ENCODE data around the gene LCE7A. TPM values are rescaled to one million over a fixed set of nuclear protein-coding genes. Genes with fewer than 3 reads are reported as not detected.

The LCE7A gene
- total RNA-seq, 1 donor from 2014 or later = not detected

DNA sequence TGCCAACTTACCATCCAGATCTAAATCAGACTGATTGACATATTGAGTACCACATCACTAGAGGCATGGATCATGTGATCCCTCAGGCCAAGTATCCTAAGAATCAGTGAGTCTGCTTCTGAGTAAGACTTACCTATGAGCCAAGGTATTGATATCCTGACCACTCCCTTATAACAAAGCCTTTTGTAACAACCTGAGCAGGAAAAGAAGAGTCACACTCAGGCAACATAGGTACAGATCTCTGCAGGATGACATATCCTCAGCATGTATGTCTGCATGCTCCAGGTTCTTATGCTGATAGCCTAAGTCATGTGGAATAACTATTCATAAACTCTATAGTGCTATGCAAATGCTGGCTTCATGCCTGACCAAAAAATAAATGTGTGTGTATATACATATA, 34.8 kb upstream of the LCE7A start:
- Mint-ChIP-seq H3K9me3 (ENCODE audit: low read depth) (peaks cover 7% of the 10 kb centered on the region), H3K4me3 (ENCODE audit: unreplicated experiment) (no peak overlapping the region), H3K36me3 (ENCODE audit: low read depth) (no peaks in the 10 kb centered on the region), H3K27me3 (ENCODE audit: low read depth) (no peaks in the 10 kb centered on the region), H3K27ac (ENCODE audit: unreplicated experiment) (no peak overlapping the region), H3K4me1 (ENCODE audit: low read depth) (no peaks in the 10 kb centered on the region)
- TF ChIP-seq CTCF (IDR thresholded peaks at IDR 0.05) = no peak
- DNase-seq (ENCODE audit: low spot score) = no peak

- Mint-ChIP-seq H3K27ac (ENCODE audit: unreplicated experiment) (no peak within 1 kb of the TSS), H3K36me3 (ENCODE audit: low read depth) (no peaks in the 10 kb centered on the region), H3K4me1 (ENCODE audit: low read depth) (no peaks in the 10 kb centered on the region), H3K4me3 (ENCODE audit: unreplicated experiment) (no peak within 1 kb of the TSS), H3K27me3 (ENCODE audit: low read depth) (no peaks in the 10 kb centered on the region), H3K9me3 (ENCODE audit: low read depth) (peaks cover 12% of the 10 kb centered on the region)
- DNase-seq (ENCODE audit: low spot score) = no peak
- TF ChIP-seq CTCF (IDR thresholded peaks at IDR 0.05) = no peak
These were observed 32.6 kb upstream of the LCE7A start, which contains the start of gene LCE1A for GRCh38 chr1:152827173-152827572. LCE1A (plus strand) TSS chr1:152827473; CDS start chr1:152827473, 0 bp downstream.

- Mint-ChIP-seq H3K27me3 (ENCODE audit: low read depth) (no peaks in the 10 kb centered on the region), H3K27ac (ENCODE audit: unreplicated experiment) (no peak overlapping the region), H3K4me3 (ENCODE audit: unreplicated experiment) (no peak overlapping the region), H3K36me3 (ENCODE audit: low read depth) (no peaks in the 10 kb centered on the region), H3K4me1 (ENCODE audit: low read depth) (no peaks in the 10 kb centered on the region), H3K9me3 (ENCODE audit: low read depth) (peaks cover 2% of the 10 kb centered on the region)
- DNase-seq (ENCODE audit: low spot score) = no peak
- TF ChIP-seq CTCF (IDR thresholded peaks at IDR 0.05) = no peak
These were observed 22.9 kb upstream of the LCE7A start for GRCh38 chr1:152836870-152837269.

DNA sequence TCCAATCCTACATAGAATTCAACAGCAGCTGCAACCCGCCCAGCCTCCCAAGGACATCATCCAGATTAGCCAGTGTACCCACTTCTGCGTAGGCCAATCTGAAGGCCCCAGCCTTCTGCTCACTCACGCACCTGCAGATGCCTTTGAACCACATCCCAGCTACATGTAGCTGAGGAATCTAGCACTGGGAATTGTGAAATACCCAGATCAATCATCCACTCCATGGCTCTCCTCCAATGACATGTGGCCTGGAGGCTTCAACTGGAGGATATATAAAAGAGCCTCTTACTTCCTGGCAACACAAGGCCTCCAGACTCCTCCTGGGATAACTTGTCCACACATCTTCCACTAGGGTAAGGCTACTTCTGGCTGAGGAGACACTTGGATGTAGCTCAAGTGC, 17.2 kb upstream of the LCE7A start, which contains the start of gene LCE6A:
Gene LCE6A, plus strand, starts transcription at position 301 of the 400 bp plus-strand sequence. CDS start 665 bp downstream, outside the sequence.
- no peaks in the 10 kb centered on the region for H3K36me3 Mint-ChIP-seq (ENCODE audit: low read depth)
- no peaks in the 10 kb centered on the region for H3K4me1 Mint-ChIP-seq (ENCODE audit: low read depth)
- DNase-seq (ENCODE audit: low spot score) = no peak
- no peaks in the 10 kb centered on the region for H3K9me3 Mint-ChIP-seq (ENCODE audit: low read depth)
- H3K4me3 Mint-ChIP-seq (ENCODE audit: unreplicated experiment) = no peak within 1 kb of the TSS
- no peak within 1 kb of the TSS for H3K27ac Mint-ChIP-seq (ENCODE audit: unreplicated experiment)
- H3K27me3 Mint-ChIP-seq (ENCODE audit: low read depth) = no peaks in the 10 kb centered on the region
- no peak for TF ChIP-seq CTCF (IDR thresholded peaks at IDR 0.05)

GRCh38 chr1:152855661-152856060, 4.1 kb upstream of the LCE7A start:
- no peaks in the 10 kb centered on the region for H3K27me3 Mint-ChIP-seq (ENCODE audit: low read depth)
- no peaks in the 10 kb centered on the region for H3K36me3 Mint-ChIP-seq (ENCODE audit: low read depth)
- DNase-seq (ENCODE audit: low spot score) = no peak
- H3K9me3 Mint-ChIP-seq (ENCODE audit: low read depth) = no peaks in the 10 kb centered on the region
- no peak overlapping the region for H3K27ac Mint-ChIP-seq (ENCODE audit: unreplicated experiment)
- H3K4me3 Mint-ChIP-seq (ENCODE audit: unreplicated experiment) = no peak overlapping the region
- H3K4me1 Mint-ChIP-seq (ENCODE audit: low read depth) = no peaks in the 10 kb centered on the region
- no peak for TF ChIP-seq CTCF (IDR thresholded peaks at IDR 0.05)
